Prostate gland (tissue), 2 donors: ENCODE data around the gene DNAJC16. TPM values are rescaled to one million over a fixed set of nuclear protein-coding genes. Genes with fewer than 3 reads are reported as not detected.

ENCODE experiments used
- DNase-seq: peaks from one replicate; pipeline ENCODE4 v3.0.0-alpha.2; 2019; ENCODE audit warnings: low spot score
- H3K27ac ChIP-seq, 2 donors: fragments of 200-600 bp; sonication (generic); 2 replicates each; pipeline ENCODE4 v1.5.1; 2017 to 2019
- H3K27me3 ChIP-seq: fragments of 200-600 bp; sonication (generic); replicated peaks from 2 replicates; pipeline ENCODE4 v1.5.1; 2019; ENCODE audit not compliant: insufficient read depth
- H3K36me3 ChIP-seq, 2 donors: fragments of 200-600 bp; sonication (generic); 1 replicate in 1 of 2; 2 replicates in 1 of 2; pipeline versions ENCODE4 v1.5.1 to v1.8.1; 2017 to 2019
- H3K4me1 ChIP-seq: fragments of 200-600 bp; sonication (generic); replicated peaks from 2 replicates; pipeline ENCODE4 v1.5.1; 2019
- H3K4me3 ChIP-seq, 2 donors: fragments of 200-600 bp; sonication (generic); 2 replicates each; pipeline ENCODE4 v1.5.1; 2017 to 2019
- H3K9me3 ChIP-seq: fragments of 200-600 bp; sonication (generic); 2 replicates; pipeline ENCODE4 v1.5.1; 2017
- CTCF ChIP-seq, 4 experiments: fragments of 200-600 bp in 2 of 4; fragments of 450-650 bp in 2 of 4; sonication (generic) in 2 of 4; IDR thresholded peaks; 1 replicate in 3 of 4; 2 replicates in 1 of 4; pipeline ENCODE4 v1.5.1; 2016 to 2019; ENCODE audit warnings: antibody characterized with exemption in 4 of 4, mild to moderate bottlenecking in 2 of 4, moderate library complexity in 2 of 4
- POLR2A ChIP-seq: fragments of 450-650 bp; IDR thresholded peaks from one replicate; pipeline ENCODE4 v1.6.1; 2016; ENCODE audit warnings: antibody characterized with exemption, mild to moderate bottlenecking
- POLR2AphosphoS5 ChIP-seq: sonication (generic); formaldehyde crosslinking; IDR thresholded peaks from one replicate; pipeline ENCODE4 v1.6.1; 2017; ENCODE audit warnings: antibody characterized with exemption
- WGBS: methylation state at CpG from one replicate; pipeline ENCODE4 v1.1.5; 2018; 5-methylcytosine and 5-hydroxymethylcytosine counted together
- intact Hi-C: fragments of 100-400 bp; cut with DNase I; formaldehyde crosslinking; loops from one replicate; pipeline ENCODE4 v1.14.2; 2022
- total RNA-seq, 2 donors: library from RNA; depleted of rRNA; stranded (reverse); fragments of >200 nt; gene quantifications; one replicate each; pipeline ENCODE4 v1.1.0, GENCODE V29; 2016

Gene DNAJC16
- total RNA-seq, 2 donors from 2014 or later = 21.5 to 27.2 TPM

DNA sequence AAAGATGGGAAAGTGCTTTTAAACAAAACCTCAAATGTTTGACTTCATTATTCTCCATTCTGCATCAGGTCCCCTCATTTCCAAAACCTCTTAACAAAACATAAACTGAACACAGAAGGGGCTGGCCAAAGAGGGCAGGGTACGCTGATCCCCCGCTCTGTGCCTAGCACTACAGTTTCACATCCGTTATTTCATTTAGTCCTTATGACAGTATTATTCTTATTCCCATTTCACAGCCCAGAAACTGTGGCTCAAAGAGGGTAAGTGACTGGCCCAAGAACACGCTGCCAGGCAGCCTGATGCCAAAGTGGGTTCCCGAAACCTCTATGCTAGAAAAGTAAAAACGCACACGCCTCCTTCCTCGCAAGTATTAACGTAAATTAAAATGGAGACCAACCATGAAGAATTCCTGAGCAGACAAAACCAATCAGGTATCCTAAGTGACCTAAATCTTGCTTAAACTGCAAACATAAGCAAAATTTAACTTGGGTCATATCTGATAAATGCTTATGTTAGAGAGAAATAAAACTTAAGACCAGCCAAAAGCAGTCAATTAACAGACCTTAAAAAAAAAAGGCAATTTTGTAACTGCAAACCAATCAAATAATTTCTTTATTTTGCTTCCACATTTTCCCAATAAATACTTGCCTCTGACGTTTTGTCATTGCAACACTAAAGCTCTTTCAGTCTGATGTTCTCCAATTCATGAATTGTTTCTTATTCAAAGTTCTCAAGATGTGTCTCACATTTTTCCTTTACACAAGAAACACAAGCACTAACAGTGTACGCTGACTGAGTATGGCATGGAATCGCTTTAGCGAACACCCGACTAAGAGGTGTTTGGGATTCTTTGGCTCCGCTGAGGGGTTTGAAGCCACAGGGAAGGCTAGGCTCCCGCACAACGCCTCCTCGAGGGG lies 3.3 kb upstream of the DNAJC16 start:
- WGBS = 38% methylated on average over 18 of the region's 18 CpGs
- H3K27ac ChIP-seq = peak overlapping the region; percentile 98 to 99
- H3K9me3 ChIP-seq = no peaks in the 10 kb centered on the region
- H3K36me3 ChIP-seq = no peaks in the 10 kb centered on the region
- TF ChIP-seq POLR2A (no peak), CTCF (IDR thresholded peaks at IDR 0.05) (no peak), POLR2AphosphoS5 (no peak)
- intact Hi-C loops = no loop called here
- no peaks in the 10 kb centered on the region for H3K27me3 ChIP-seq
- DNase-seq = no peak
- peak overlapping the region; percentile 63 to 83 for H3K4me3 ChIP-seq
- no peaks in the 10 kb centered on the region for H3K4me1 ChIP-seq

- WGBS = under 1% methylated on average over 20 of the region's 27 CpGs
These were observed 2.7 kb upstream of the DNAJC16 start, which contains the start of gene CASP9 for GRCh38 chr1:15524021-15524282. Gene CASP9, minus strand, starts transcription at chr1:15524215. Its CDS starts 15 bp downstream, at chr1:15524200.

DNA sequence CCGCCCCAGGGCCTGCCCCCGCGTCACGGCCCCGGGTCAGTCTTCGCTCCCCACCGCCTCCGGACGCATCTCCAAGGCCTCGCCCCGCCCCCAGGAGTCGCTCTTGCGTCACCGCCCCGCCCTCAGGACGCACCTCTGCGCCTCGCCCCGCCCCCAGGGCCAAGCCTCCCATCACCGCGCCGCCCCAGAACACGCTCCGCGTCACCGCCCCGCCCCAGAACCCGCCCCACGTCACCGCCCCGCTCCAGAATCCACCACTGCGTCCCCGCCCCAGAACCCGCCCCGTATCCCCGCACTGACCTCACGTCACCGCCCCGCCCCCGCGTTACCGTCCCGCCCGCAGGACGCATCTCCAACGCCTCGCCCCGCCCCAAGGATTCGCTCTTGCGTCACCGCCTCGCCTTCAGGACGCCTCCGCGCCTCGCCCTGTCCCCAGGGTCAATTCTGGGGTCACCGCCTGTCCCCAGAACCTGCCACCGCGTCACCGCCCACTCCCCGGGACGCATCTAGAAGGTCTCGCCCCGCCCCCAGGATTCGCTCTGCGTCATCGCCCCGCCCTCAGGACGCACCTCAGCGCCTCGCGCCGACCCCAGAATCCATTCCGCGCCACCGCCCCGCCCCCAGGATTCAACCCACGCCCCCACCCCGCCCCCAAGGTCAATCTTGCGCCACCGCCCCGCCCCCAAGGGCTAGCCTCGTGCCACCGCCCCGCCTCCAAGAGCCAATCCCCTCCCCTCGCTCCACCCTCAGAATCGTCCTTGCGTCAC lies 2.2 kb upstream of the DNAJC16 start:
- Histone ChIP-seq H3K4me3 (peak overlapping the region; percentile 63 to 83), H3K27ac (peak overlapping the region; percentile 98 to 99), H3K4me1 (no peaks in the 10 kb centered on the region), H3K36me3 (no peaks in the 10 kb centered on the region), H3K27me3 (no peaks in the 10 kb centered on the region), H3K9me3 (no peaks in the 10 kb centered on the region)
- DNase-seq = peak; percentile 100
- TF ChIP-seq CTCF (IDR thresholded peaks at IDR 0.05) = no peak
- TF ChIP-seq POLR2AphosphoS5 = peak; percentile 66
- TF ChIP-seq POLR2A = no peak
- intact Hi-C loops = no loop called here
- WGBS = 3% methylated on average over 76 of the region's 88 CpGs

More at GRCh38 chr1:15524021-15524282, 2.7 kb upstream of the DNAJC16 start, which contains the start of gene CASP9:
- Histone ChIP-seq H3K27me3 (no peaks in the 10 kb centered on the region), H3K36me3 (no peaks in the 10 kb centered on the region), H3K4me1 (no peaks in the 10 kb centered on the region), H3K4me3 (peak within 1 kb of the TSS; percentile 63 to 83), H3K9me3 (no peaks in the 10 kb centered on the region), H3K27ac (peak within 1 kb of the TSS; percentile 98 to 99)
- intact Hi-C loops = no loop called here
- peak; percentile 48 for TF ChIP-seq POLR2AphosphoS5
- TF ChIP-seq CTCF (IDR thresholded peaks at IDR 0.05) = peak in 1 of 4 experiments; percentile 13
- TF ChIP-seq POLR2A = peak; percentile 58
- DNase-seq = no peak

- DNase-seq = no peak
- intact Hi-C loops = loop anchor here (1.0 kb wide), 1 partner anchor 92 kb away; the partner anchor contains the start of gene DDI2
- peak overlapping the region; percentile 63 to 83 for H3K4me3 ChIP-seq
- TF ChIP-seq POLR2A (peak; percentile 70), POLR2AphosphoS5 (peak; percentile 10), CTCF (IDR thresholded peaks at IDR 0.05) (no peak)
- H3K36me3 ChIP-seq = no peaks in the 10 kb centered on the region
- WGBS = 4% methylated on average over 40 of the region's 40 CpGs
- no peaks in the 10 kb centered on the region for H3K4me1 ChIP-seq
- no peaks in the 10 kb centered on the region for H3K9me3 ChIP-seq
- no peaks in the 10 kb centered on the region for H3K27me3 ChIP-seq
- H3K27ac ChIP-seq = peak overlapping the region; percentile 98 to 99
These were observed 1.3 kb upstream of the DNAJC16 start for GRCh38 chr1:15525050-15526020.
